T follicular helper cell (primary cell): ENCODE results near the gene KHDC1.
"Not testable (repeated sequence)": the region's sequence is repeated elsewhere in the genome, so short reads cannot be mapped to it uniquely, and the experiment has no call there.

Source experiments
- DNase-seq: peaks from one replicate; pipeline ENCODE4 v3.0.0-alpha.2; 2020; ENCODE audit warnings: low read depth
- total RNA-seq, 2 experiments: gene quantifications; one replicate each; lab custom pipeline; 2026; lab: John Stamatoyannopoulos, UW

KHDC1 gene, protein sequence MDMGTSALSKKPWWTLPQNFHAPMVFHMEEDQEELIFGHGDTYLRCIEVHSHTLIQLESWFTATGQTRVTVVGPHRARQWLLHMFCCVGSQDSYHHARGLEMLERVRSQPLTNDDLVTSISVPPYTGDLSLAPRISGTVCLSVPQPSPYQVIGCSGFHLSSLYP
- total RNA-seq = 0.26 to 1.1 reads per million in 2 experiments

DNA sequence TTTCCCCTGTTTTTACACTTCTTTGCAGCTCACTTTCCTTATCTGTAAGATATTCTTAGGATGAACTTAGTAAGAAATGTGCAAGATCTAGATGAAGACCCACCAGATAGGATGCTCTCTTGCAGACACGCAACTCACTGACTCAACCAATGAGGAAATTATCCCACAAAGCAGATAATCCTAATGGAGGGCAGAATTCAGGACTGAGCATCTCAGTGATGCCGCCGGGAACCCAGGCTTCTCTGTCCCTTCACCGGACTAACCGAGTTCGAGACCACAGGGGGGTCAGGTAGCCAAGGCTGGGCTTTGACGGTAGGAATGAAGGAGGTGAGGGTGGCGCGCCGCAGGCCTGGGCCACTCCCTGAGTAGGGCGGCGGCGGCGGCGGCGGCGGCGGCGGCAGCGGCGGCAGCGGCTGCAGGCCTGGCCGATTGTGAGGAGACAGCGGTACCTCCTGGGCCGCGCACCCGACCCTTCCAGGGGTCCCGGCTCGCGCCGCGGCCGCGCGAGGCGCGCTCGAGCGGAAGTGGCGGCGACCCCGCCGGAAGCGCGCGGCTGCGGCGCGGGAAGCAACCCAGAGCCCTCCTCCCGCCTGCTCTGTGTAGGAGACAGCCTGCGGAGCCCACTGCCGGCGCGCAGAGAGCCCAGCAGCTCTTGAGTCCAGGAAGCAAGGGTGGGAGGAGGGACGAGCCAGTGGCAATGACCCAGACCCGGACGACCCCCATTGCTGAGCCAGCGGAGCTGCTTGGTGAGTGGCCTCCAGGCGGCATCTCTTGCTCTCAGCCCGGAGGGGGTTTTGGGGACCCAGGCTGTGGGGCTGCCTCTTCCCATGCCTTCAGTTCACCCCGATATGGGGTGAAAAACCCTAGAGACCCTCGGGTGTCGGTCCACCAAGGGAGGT, at the start of gene KHDC1:
Gene KHDC1, minus strand, starts transcription at position 526 of the 899 bp plus-strand sequence. CDS start 20,679 bp downstream, outside the sequence.
- DNase-seq = peak; percentile 24

DNA sequence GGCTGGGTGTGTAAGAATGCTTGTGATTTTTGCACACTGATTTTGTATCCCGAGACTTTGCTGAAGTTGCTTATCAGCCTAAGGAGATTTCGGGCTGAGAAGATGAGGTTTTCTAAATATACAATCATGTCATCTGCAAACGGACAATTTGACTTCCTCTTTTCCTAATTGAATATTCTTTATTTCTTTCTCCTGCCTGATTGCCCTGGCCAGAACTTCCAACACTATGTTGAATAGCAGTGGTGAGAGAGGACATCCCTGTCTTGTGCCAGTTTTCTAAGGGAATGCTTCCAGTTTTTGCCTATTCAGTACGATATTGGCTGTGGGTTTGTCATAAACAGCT, 47.5 kb upstream of the KHDC1 start:
- DNase-seq = not testable (repeated sequence)

DNA sequence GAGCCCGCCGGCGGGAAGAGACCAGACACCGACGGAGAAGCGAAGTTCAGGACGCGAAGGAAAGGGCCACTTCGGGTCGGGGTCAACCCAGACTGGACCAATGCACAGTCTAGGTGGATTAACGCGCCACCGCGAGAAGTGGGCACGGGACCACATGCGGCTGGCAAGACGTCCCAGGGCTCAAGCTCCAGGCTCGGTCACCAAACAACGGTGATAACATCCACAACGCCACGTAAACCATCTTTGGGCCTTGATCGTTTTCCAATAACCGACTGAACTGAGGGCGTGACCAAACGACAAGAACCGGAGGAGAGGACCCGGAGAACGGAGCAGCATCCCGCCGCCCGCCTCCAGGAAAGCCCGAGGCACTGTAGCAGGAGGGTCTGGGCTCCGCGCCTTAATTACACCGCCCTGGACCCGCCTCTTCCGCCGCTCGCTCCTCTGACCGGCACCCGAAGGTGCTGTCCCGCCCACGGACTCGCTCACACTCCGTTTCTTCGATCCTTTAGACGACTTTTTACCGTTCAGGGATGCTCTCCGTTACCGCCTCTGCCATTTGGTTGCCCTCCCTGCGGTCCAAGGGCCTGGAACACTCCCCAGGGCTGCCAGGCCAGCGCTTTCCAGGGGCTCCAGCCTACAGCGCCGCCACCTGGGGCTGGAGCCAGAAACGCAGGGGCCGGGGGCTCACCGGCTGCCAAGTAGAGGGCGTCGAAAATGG, 46.9 kb upstream of the KHDC1 start:
- no peak for DNase-seq

DNA sequence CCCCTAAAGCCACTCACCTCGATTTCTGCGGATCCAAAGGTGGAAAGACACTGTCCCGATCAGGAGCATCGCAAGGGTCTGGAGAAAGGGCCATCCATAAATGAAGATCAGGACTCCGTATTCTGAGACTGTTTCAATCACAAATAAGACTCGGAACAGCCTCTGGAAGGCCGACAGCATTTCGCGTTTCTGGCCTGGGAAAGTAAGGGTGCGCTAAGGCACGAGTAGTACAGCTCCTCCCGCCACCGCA, 46.5 kb upstream of the KHDC1 start:
- DNase-seq = no peak

DNA sequence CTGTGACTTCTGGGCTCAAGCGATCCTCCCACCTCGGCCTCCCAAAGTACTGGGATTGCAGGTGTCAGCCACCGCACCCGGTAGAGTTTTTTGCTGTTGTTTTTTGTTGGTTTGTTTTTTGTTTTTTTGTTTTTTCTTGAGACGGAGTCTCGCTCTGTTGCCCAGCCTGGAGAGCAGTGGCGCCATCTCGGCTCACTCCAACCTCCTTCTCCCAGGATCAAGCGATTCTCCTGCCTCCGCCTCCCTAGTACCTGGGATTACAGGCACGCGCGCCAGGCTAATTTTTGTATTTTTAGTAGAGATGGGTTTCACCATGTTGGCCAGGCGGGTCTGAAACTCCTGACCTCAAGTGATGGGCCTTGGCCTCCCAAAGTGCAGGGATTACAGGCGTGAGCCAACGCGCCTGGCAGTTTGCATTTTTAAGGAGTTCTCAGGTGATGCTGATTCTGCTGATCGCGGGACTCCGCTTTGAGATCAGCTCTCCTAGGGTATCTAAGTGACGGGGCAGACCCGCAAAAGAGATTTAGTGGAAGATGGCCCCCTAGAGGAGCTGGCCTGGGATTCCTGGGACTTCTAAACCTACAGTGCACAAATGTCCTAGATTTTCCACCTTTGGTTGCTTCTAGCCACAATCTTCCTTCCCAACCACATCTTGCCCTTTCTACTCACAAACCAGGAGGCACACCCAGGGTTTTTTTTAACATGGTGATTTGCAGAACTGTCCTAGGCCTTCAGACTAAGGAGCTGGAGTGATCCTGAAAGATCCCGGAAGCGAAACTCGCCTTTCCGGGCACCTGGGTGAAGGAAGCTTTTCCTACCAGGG, 45.9 kb upstream of the KHDC1 start:
- DNase-seq = no peak

DNA sequence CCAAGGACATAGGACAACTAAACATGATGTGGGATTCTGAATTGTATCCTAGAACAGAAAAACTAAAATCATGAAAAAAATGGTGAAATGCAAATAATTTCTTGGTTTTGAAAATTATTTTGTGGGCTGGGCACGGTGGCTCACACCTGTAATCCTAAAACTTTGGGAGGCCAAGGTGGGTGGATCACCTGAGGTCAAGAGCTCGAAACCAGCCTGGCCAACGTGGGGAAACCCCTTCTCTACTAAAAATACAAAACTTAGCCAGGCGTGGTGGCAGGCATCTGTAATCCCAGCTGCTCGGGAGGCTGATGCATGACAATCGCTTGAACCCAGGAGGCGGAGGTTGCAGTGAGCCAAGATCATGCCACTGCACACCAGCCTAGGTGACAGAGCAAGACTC, 40.8 kb upstream of the KHDC1 start:
- DNase-seq = not testable (repeated sequence)

DNA sequence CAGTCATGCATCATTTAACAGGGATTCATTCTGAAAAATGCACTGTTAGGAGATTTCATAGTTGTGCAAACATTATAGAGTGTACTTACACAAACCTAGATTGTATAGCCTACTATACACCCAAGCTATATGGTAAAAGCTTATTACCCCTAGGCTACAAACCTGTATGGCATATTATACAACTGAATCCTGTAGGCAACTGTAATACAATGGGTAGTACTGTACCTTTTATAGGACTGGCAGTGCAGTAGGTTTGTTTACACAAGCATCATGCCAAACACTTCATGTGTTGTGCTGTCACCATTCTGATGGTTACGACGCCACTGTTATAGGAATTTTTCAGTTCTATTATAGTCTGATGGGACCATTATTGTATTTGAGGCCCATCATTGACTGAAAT, 39.3 kb upstream of the KHDC1 start:
- DNase-seq = no peak

DNA sequence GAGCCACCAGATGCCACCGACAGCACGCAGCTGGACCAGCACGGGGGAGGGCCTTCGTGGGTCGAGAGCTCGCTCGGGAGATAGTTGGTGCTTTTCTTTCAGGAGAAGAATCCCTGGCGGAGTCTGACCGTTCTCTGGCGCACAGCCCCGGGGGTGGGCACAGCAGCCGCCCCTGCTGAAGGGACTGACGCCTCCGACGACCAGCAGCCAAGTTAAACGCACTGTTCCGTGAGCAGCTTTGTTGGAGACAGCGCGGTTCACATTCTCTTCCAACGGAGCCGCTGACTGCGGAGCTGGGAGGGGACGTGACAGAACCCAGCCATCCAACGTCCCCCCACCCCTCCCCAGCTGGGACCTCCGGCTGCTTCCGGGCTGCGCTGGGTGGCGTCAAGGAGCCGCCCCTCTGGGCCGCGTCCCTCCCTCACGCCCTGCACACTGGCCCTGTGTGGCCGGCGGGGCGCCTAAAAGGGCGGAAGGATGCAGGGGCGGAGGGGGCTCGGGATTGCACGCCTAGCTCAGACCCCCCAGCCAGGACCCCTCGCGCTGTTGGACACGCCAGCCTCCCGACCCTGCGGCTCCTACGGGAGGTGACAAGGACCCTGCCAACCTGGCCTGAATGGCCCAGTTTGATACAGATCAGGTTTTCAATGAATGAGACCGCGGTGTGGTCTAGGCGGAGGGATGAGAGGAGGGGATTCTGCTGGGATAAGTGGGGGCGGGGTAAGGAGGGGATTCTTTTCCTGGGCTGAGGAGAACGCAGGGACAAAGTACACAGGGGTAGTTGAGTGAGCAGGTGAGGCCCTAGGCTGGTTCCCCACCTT, 36.4 kb upstream of the KHDC1 start:
- no peak for DNase-seq

DNA sequence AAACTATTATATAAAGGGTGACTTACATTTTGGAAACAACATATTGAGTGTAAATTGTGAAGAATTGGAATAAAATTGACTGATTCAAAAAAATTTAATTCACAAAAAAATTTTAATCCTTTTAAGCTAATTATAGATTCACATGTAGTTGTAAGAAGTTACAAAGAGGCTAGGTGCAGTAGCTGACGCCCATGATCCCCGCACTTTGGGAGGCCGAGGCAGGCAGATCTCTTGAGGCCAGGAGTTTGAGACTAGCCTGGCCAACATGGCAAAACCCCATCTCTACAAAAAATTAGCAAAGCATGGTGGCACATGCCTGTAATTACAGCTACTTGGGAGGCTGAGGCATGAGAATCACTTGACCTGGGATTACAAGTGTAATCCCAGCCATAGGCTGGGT, 30.3 kb upstream of the KHDC1 start:
- no peak for DNase-seq

DNA sequence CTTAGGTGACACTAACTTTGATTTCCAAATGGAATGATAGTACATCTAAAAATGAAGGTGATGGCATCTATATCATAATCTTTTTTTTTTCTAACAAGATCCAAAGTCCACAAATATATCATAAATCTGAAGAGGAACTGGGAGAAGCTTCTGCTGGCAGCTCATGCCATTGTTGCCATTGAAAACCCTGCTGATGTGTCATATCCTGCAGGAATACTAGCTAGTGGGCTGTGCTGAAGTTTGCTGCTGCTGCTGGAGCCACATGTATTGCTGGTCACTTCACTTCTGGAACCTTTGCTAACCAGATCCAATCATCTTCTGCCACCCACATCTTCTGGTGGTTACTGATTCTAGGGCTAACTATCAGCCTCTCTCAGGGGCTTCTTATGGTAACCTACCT, 27.4 kb upstream of the KHDC1 start:
- DNase-seq = no peak

DNA sequence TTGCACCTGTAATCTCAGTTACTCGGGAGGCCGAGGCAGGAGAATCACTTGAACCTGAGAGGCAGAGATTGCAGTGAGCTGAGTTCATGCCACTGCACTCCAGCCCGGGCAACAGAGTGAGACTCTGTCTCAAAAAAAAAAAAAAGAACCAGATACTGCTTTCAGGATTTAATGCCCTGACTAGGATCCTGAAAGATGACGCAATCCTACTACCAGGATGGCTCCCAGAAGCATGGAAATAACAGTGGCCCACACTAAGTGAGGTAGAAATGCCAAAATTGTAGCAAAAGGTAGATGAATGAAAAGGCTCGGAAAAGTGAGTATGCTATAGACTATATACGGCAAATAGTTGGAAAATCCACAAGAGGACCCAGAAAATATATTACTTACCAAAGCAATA, 23.8 kb upstream of the KHDC1 start:
- no peak for DNase-seq

DNA sequence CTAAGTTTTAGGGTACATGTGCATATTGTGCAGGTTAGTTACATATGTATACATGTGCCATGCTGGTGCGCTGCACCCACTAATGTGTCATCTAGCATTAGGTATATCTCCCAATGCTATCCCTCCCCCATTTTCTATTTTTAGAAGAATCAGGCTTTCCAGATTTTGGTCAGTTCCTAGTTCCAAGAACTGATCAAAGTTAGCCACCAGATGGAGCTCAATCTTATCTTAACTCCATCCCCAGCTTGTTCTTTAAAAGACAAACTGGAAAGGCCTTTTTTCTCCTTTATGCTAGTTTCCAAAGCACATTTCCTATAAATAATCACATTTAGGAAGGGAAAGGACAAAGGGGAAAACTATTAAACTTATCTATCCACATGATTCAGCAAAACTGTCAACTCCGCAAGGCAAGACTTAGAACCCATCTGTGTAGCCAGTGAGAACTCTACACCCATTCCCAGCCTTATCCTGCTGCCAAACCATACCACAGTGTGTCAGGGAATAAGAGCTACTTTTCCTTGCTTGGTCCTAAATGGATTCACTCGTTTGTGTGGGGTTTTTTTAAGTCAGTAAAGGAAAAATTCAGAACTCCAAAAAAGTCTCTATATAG, 22.8 kb upstream of the KHDC1 start:
- DNase-seq = no peak

DNA sequence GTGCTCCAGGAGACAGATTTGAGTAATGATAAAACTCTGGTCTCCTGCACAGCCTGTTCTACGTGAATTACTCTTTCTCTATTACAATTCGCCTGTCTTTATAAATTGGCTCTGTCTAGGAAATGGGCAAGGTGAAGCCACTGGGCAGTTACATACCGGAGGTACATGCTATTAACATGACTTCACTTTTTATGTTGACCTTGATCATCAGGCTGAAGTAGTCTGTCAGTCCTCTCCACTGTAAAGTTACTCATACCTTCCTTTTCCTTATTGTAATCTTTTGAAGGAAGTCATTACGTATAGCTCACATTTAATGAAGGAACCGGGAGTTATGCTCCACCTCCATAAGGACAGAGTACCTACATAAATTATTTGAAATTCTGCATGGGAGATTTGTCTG, 19.9 kb upstream of the KHDC1 start:
- no peak for DNase-seq

DNA sequence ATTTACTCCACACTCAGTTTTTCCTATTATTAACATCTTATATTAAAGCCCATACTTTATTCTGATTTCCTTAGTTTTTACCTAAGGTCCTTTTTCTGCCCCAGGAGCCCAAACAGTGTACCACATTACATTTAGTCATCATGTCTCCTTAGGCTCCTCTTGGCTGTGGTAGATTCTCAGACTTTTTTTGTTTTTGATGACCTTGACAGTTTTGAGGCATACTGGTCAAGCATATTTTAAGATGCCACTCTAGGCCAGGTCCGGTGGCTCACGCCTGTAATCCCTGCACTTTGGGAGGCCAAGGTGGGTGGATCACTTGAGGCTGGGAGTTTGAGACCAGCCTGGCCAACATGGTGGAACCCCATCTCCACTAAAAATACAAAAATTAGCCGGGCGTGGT, 18.7 kb upstream of the KHDC1 start:
- not testable (repeated sequence) for DNase-seq

DNA sequence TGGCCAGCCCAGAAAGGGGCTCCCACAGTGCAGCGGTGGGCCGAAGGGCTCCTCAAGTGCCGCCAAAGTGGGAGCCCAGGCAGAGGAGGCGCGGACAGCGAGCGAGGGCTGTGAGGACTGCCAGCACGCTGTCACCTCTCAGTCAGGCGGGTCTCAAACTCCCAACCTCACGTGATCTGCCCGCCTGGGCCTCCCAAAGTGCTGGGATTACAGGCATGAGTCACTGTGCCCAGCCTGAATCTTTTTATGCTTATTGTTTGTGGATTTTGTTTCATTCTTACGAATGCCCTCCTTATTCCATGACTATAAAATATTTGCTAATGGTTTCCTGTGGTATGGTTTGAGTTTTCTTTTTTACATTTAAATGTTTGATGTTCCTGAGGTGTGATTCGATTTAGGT, 6.3 kb upstream of the KHDC1 start:
- not testable (repeated sequence) for DNase-seq

DNA sequence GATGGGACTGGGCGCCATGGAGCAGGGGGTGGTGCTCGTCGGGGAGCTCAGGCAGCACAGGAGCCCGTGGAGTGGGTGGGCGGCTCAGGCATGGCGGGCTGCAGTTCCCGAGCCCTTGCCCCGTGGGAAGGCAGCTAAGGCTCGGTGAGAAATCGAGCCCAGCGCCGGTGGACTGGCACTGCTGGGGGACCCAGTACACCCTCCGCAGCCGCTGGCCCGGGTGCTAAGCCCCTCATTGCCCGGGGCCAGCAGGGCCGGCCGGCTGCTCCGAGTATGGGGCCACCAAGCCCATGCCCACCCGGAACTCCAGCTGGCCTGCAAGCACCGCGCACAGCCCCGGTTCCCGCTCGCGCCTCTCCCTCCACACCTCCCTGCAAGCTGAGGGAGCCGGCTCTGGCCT, 5.9 kb upstream of the KHDC1 start:
- not testable (repeated sequence) for DNase-seq

DNA sequence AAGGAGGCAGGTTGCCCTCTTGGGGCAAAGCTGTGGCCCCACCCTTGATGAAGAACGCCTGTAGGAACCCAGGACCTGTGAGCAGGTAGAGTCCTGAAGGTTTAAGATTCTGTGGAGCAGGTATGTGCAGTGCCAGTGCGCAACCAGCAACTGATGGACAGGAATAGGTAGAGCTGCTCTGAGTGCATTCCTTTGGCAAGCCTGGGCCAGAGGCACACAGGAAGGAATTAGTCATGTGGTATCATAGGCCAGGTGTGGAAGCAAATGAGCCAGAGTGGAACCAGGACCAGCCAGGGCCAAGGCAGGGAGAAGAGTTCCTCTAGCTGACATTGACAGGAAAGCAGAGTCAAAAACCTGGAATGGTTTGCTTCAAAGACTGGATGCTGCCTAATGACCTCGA, 1.4 kb upstream of the KHDC1 start:
- DNase-seq = no peak

DNA sequence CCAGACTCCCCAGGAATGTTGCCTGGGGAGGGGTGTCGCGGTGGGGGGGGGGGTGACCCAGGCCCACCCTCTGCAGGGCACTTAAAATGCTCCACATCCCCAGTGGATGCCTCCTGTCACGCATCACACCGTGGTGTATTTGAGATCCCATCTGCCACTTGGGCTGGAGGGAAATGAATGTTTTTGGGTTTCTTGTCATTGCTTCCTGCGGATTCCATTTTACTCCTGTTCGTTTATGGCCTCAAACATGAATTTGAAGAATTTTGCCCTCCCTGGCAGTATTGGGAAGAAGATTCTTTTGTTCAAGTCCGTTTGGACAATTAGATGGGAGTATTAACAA, 544 bp upstream of the KHDC1 start:
- DNase-seq = no peak

DNA sequence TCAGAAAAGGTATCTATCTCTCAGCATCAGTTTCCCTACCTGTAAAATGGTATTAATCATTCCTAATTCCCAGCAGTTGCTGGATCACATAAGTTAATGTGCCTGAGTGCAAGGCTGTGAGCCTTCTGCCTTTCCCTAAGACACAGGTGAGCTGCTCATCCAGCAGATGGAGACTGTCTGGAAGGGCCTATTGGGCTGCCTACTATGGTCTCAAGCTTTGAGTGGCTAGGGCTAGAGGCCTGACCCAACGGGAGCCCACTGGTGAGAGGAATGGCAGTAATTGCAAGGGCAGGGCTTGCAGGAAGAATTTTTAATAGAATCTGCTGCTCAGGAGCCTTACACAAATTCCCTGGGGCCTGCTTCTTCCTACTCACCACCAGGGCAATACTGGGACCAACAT, 4.3 kb downstream of the KHDC1 start:
- DNase-seq = no peak

DNA sequence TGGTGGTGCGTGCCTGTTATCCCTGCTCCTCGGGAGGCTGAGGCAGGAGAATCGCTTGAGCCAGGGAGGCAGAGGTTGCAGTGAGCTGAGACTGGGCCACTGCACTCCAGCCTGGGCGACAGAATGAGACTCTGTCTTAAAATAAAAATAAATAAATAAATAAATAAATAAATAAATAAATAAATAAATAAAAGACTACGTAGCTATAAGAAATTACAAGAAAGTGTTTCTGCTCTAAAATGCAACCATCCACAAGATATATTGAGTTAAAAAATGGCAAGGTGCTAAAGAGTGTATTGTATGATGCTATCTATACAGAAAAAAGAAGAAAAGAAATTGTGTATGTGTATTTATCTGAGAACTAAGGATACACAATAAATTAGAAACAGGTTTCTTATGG, 8.7 kb downstream of the KHDC1 start:
- not testable (repeated sequence) for DNase-seq

DNA sequence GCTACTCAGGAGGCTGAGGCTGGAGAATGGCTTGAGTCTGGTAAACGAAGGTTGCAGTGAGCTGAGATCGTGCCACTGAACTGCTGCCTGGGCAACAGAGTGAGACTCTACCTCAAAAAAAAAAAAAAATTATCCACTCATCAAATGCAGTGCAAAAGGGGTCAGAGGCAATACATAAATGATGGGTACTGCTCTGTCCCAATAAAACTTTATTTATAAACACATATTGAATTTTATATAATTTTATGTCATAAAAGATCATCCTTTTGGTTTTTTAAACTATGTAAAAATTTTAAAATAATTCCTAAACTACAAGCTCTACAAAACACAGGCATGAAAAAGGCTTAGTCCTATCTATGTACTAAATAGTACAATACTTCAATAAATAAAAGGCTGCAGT, 10.3 kb downstream of the KHDC1 start:
- no peak for DNase-seq
